Uterus (tissue), 4 donors: Measurements from ENCODE around the gene WDR19. TPM values are rescaled to one million over a fixed set of nuclear protein-coding genes. Genes with fewer than 3 reads are reported as not detected.

Source experiments
- DNase-seq, 2 donors: peaks; one replicate each; pipeline ENCODE4 v3.0.0-alpha.2; 2019 to 2020
- H3K27ac ChIP-seq, 2 donors: fragments of 200-600 bp; sonication (generic); 1 replicate in 1 of 2; 2 replicates in 1 of 2; pipeline ENCODE4 v1.5.1; 2016 to 2018
- H3K27me3 ChIP-seq, 2 donors: fragments of 200-600 bp; sonication (generic); one replicate each; pipeline ENCODE4 v1.5.1; 2018 to 2019; ENCODE audit warnings: control low read depth in 1 of 2
- H3K36me3 ChIP-seq, 2 donors: fragments of 200-600 bp; sonication (generic); one replicate each; pipeline ENCODE4 v1.5.1; 2019; ENCODE audit warnings: control low read depth in 1 of 2
- H3K4me1 ChIP-seq, 2 donors: fragments of 200-600 bp; sonication (generic); one replicate each; pipeline ENCODE4 v1.5.1; 2018 to 2019; ENCODE audit warnings: control low read depth in 1 of 2
- H3K4me3 ChIP-seq, 2 donors: fragments of 200-600 bp; sonication (generic); 1 replicate in 1 of 2; 2 replicates in 1 of 2; pipeline ENCODE4 v1.5.1; 2018 to 2019; ENCODE audit warnings: mild to moderate bottlenecking in 1 of 2
- H3K9me3 ChIP-seq, 2 donors: fragments of 200-600 bp; sonication (generic); one replicate each; pipeline ENCODE4 v1.5.1; 2019; ENCODE audit warnings: control low read depth in 1 of 2
- CTCF ChIP-seq, 4 experiments: fragments of 200-600 bp in 2 of 4; fragments of 450-650 bp in 2 of 4; sonication (generic) in 2 of 4; IDR thresholded peaks; one replicate each; pipeline ENCODE4 v1.5.1; 2016 to 2019; ENCODE audit warnings: antibody characterized with exemption in 4 of 4, mild to moderate bottlenecking in 2 of 4, moderate library complexity in 1 of 4
- POLR2A ChIP-seq, 2 donors: fragments of 450-650 bp; IDR thresholded peaks; one replicate each; pipeline ENCODE4 v1.6.1; 2016; ENCODE audit warnings: antibody characterized with exemption in 2 of 2, mild to moderate bottlenecking in 1 of 2, moderate library complexity in 1 of 2
- intact Hi-C: fragments of 100-400 bp; cut with DNase I; formaldehyde crosslinking; loops from one replicate; pipeline ENCODE4 v1.15.1; 2023; ENCODE audit warnings: low total_unique reads
- total RNA-seq, 4 donors: library from RNA; depleted of rRNA in 3 of 4; stranded (reverse); fragments of >200 nt in 3 of 4; gene quantifications; one replicate each; pipeline versions ENCODE4 v1.1.0 to v1.2.4, GENCODE V29; 2014 to 2023
- donor health status: DM: yes; HTN: yes; CAD: no.

WDR19 gene
- total RNA-seq, 4 donors from 2014 or later, result 37.4 to 129 (median 74.0) TPM

DNA sequence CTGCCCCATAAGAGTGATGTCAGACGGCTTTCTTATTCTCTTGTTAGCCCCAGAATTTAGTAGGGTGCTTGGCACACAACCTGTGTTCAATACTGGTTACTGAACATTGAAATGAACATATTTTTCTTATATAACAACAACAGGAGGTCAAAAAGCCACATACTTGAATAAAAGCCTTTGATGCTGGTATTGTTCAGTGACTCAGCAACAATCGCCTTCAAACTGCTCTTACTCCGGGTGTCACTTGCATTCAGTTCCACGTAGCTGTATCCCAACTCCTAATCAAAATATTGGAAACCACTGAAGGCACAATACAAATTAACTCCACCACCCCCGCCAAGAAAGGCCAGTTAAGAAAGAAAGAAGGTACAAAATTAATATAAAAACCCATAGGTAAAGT, 122.3 kb downstream of the WDR19 start:
- TF ChIP-seq CTCF (IDR thresholded peaks at IDR 0.05) (no peak), POLR2A (IDR thresholded peaks at IDR 0.05) (no peak)
- DNase-seq, result no peak
- no peaks in the 10 kb centered on the region for H3K9me3 ChIP-seq
- intact Hi-C loops, result no loop called here
- H3K4me3 ChIP-seq, result no peak overlapping the region
- no peaks in the 10 kb centered on the region for H3K36me3 ChIP-seq
- H3K27me3 ChIP-seq, result no peaks in the 10 kb centered on the region
- no peaks in the 10 kb centered on the region for H3K4me1 ChIP-seq
- no peak overlapping the region for H3K27ac ChIP-seq

GRCh38 chr4:39305912-39306677, 123.8 kb downstream of the WDR19 start:
- TF ChIP-seq CTCF (IDR thresholded peaks at IDR 0.05), result no peak
- no peak for TF ChIP-seq POLR2A (IDR thresholded peaks at IDR 0.05)
- no peaks in the 10 kb centered on the region for H3K4me1 ChIP-seq
- H3K9me3 ChIP-seq, result no peaks in the 10 kb centered on the region
- H3K4me3 ChIP-seq, result no peak overlapping the region
- intact Hi-C loops, result no loop called here
- no peak overlapping the region for H3K27ac ChIP-seq
- no peak for DNase-seq
- H3K36me3 ChIP-seq, result no peaks in the 10 kb centered on the region
- H3K27me3 ChIP-seq, result no peaks in the 10 kb centered on the region

GRCh38 chr4:39308611-39309010, 126.3 kb downstream of the WDR19 start:
- TF ChIP-seq POLR2A (IDR thresholded peaks at IDR 0.05) (no peak), CTCF (IDR thresholded peaks at IDR 0.05) (no peak)
- H3K27me3 ChIP-seq, result no peaks in the 10 kb centered on the region
- H3K4me1 ChIP-seq, result peaks cover 0 to 5% of the 10 kb centered on the region in 2 donors
- intact Hi-C loops, result no loop called here
- peak in 1 of 2 donors; percentile 14 for DNase-seq
- no peaks in the 10 kb centered on the region for H3K9me3 ChIP-seq
- H3K36me3 ChIP-seq, result no peaks in the 10 kb centered on the region
- H3K4me3 ChIP-seq, result no peak overlapping the region
- no peak overlapping the region for H3K27ac ChIP-seq

GRCh38 chr4:39312816-39313215, 130.5 kb downstream of the WDR19 start:
- Histone ChIP-seq H3K36me3 (no peaks in the 10 kb centered on the region), H3K4me1 (peaks cover 0 to 5% of the 10 kb centered on the region in 2 donors), H3K9me3 (no peaks in the 10 kb centered on the region), H3K27me3 (no peaks in the 10 kb centered on the region), H3K27ac (peak overlapping the region; percentile 9 to 66), H3K4me3 (no peak overlapping the region)
- no peak for TF ChIP-seq CTCF (IDR thresholded peaks at IDR 0.05)
- TF ChIP-seq POLR2A (IDR thresholded peaks at IDR 0.05), result no peak
- intact Hi-C loops, result no loop called here
- no peak for DNase-seq

GRCh38 chr4:39319676-39320075, 137.3 kb downstream of the WDR19 start:
- intact Hi-C loops, result no loop called here
- TF ChIP-seq POLR2A (IDR thresholded peaks at IDR 0.05) (no peak), CTCF (IDR thresholded peaks at IDR 0.05) (no peak)
- H3K36me3 ChIP-seq, result no peaks in the 10 kb centered on the region
- no peak overlapping the region for H3K4me3 ChIP-seq
- H3K4me1 ChIP-seq, result no peaks in the 10 kb centered on the region
- no peak for DNase-seq
- no peak overlapping the region for H3K27ac ChIP-seq
- no peaks in the 10 kb centered on the region for H3K9me3 ChIP-seq
- H3K27me3 ChIP-seq, result no peaks in the 10 kb centered on the region
